ENCODE results near the gene EBF3. TPM values are rescaled to one million over a fixed set of nuclear protein-coding genes. Genes with fewer than 3 reads are reported as not detected.

EBF3 gene
- total RNA-seq, 2 experiments from 2014 or later, result not detected

DNA sequence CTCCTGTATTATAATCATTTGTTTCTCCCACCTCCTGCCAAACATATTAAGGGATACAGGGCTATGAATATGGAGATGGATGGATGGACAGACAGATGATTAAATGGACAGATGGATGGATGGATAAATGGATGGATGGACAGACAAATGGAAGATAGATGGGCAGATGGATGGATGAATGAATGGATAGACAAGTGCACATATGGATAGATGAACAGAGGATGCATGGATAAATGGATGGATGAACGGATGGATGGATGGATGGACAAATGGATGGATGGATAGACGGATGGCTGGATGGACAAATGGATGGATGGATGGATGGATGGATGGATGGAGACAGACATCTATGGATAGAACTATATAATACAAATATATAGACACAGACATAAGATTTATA is 59.8 kb downstream of the EBF3 start:
- Mint-ChIP-seq H3K27ac (no peak overlapping the region), H3K9me3 (no peaks in the 10 kb centered on the region), H3K4me3 (no peak overlapping the region), H3K27me3 (peaks cover 4% of the 10 kb centered on the region), H3K4me1 (no peaks in the 10 kb centered on the region), H3K36me3 (no peaks in the 10 kb centered on the region)
- ATAC-seq (ENCODE audit: low read depth), result no peak
- POLR2A ChIA-PET, result no interaction called here
- no peak for DNase-seq

- Mint-ChIP-seq H3K4me1 (no peaks in the 10 kb centered on the region), H3K27me3 (peaks cover 15% of the 10 kb centered on the region)
Measured at GRCh38 chr10:129901389-129902006, 62.6 kb downstream of the EBF3 start.

GRCh38 chr10:129900825-129901224 is 63.2 kb downstream of the EBF3 start:
- no peaks in the 10 kb centered on the region for H3K9me3 Mint-ChIP-seq
- no peak overlapping the region for H3K27ac Mint-ChIP-seq
- ATAC-seq (ENCODE audit: low read depth) (no peak), DNase-seq (no peak)
- POLR2A ChIA-PET, result no interaction called here
- no peaks in the 10 kb centered on the region for H3K4me1 Mint-ChIP-seq
- H3K27me3 Mint-ChIP-seq, result peaks cover 15% of the 10 kb centered on the region
- H3K36me3 Mint-ChIP-seq, result no peaks in the 10 kb centered on the region
- H3K4me3 Mint-ChIP-seq, result no peak overlapping the region

More at GRCh38 chr10:129901389-129902006, 62.6 kb downstream of the EBF3 start:
- no peak for ATAC-seq (ENCODE audit: low read depth)
- Mint-ChIP-seq H3K36me3 (no peaks in the 10 kb centered on the region), H3K27ac (no peak overlapping the region), H3K9me3 (no peaks in the 10 kb centered on the region), H3K4me3 (no peak overlapping the region)
- DNase-seq, result no peak
- POLR2A ChIA-PET, result no interaction called here

- no peak overlapping the region for H3K4me3 Mint-ChIP-seq
- no peaks in the 10 kb centered on the region for H3K4me1 Mint-ChIP-seq
- no peaks in the 10 kb centered on the region for H3K36me3 Mint-ChIP-seq
- POLR2A ChIA-PET, result no interaction called here
- ATAC-seq (ENCODE audit: low read depth) (no peak), DNase-seq (no peak)
- H3K27ac Mint-ChIP-seq, result no peak overlapping the region
- H3K27me3 Mint-ChIP-seq, result peaks cover 15% of the 10 kb centered on the region
- no peaks in the 10 kb centered on the region for H3K9me3 Mint-ChIP-seq
Measured at GRCh38 chr10:129899276-129900130, 64.6 kb downstream of the EBF3 start.

- POLR2A ChIA-PET, result no interaction called here
- Mint-ChIP-seq H3K27me3 (peaks cover 15% of the 10 kb centered on the region), H3K9me3 (no peaks in the 10 kb centered on the region), H3K27ac (no peak overlapping the region), H3K36me3 (no peaks in the 10 kb centered on the region), H3K4me3 (no peak overlapping the region), H3K4me1 (no peaks in the 10 kb centered on the region)
- no peak for ATAC-seq (ENCODE audit: low read depth)
- DNase-seq, result no peak
Measured at GRCh38 chr10:129898706-129899268, 65.3 kb downstream of the EBF3 start.

- no peak for ATAC-seq (ENCODE audit: low read depth)
- Mint-ChIP-seq H3K9me3 (no peaks in the 10 kb centered on the region), H3K36me3 (no peaks in the 10 kb centered on the region), H3K4me1 (no peaks in the 10 kb centered on the region), H3K27me3 (peaks cover 13% of the 10 kb centered on the region), H3K27ac (no peak overlapping the region), H3K4me3 (no peak overlapping the region)
- POLR2A ChIA-PET, result no interaction called here
- no peak for DNase-seq
Measured at GRCh38 chr10:129897871-129898626, 66.0 kb downstream of the EBF3 start.

GRCh38 chr10:129896860-129897200 is 67.2 kb downstream of the EBF3 start:
- H3K27ac Mint-ChIP-seq, result no peak overlapping the region
- H3K4me3 Mint-ChIP-seq, result no peak overlapping the region
- DNase-seq (no peak), ATAC-seq (ENCODE audit: low read depth) (no peak)
- no peaks in the 10 kb centered on the region for H3K36me3 Mint-ChIP-seq
- H3K27me3 Mint-ChIP-seq, result peaks cover 13% of the 10 kb centered on the region
- POLR2A ChIA-PET, result no interaction called here
- no peaks in the 10 kb centered on the region for H3K9me3 Mint-ChIP-seq
- H3K4me1 Mint-ChIP-seq, result no peaks in the 10 kb centered on the region

GRCh38 chr10:129896136-129896859 is 67.8 kb downstream of the EBF3 start:
- POLR2A ChIA-PET, result no interaction called here
- ATAC-seq (ENCODE audit: low read depth), result no peak
- H3K4me1 Mint-ChIP-seq, result no peaks in the 10 kb centered on the region

DNA sequence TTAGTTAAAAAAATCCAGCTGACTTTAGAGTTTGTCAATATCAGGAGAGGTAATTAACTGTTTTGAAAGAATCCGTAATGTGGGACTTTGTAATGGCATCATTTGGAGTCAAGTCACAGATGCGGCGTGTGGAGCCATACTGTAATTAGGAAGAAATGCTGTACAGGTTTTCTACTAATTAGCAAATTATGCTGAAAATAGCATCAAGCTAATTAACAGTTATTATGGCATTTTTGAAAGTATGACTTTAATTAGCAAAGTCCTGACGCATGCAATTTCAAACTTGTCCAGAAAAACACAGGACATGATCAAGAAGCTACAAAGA is 68.3 kb downstream of the EBF3 start:
- H3K9me3 Mint-ChIP-seq, result no peaks in the 10 kb centered on the region
- ATAC-seq (ENCODE audit: low read depth) (no peak), DNase-seq (no peak)
- H3K27ac Mint-ChIP-seq, result no peak overlapping the region
- no peaks in the 10 kb centered on the region for H3K36me3 Mint-ChIP-seq
- POLR2A ChIA-PET, result no interaction called here
- peaks cover 13% of the 10 kb centered on the region for H3K27me3 Mint-ChIP-seq
- no peak overlapping the region for H3K4me3 Mint-ChIP-seq
- no peaks in the 10 kb centered on the region for H3K4me1 Mint-ChIP-seq

More at GRCh38 chr10:129896136-129896859, 67.8 kb downstream of the EBF3 start:
- Mint-ChIP-seq H3K27me3 (peaks cover 13% of the 10 kb centered on the region), H3K27ac (no peak overlapping the region), H3K9me3 (no peaks in the 10 kb centered on the region), H3K4me3 (no peak overlapping the region), H3K36me3 (no peaks in the 10 kb centered on the region)
- no peak for DNase-seq

DNA sequence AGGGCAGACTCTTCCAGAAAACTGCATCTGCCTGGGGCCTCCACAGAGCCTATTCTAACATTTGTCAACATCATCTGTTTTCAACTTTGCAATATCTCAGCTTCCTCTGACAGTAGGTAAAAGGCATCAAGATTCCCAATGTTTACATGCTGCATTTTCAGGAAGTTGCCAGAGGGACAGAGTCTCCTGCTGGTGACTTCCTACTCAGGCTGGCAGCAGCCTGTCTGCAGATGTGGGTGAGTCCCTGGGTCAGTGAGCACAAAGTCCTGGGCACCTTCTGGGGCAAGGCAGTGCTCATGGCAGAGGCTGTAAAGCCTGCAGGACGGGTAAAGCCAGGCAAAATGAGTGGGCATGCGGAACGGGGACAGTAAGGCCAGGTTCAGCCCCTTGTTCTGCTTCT is 69.4 kb downstream of the EBF3 start:
- Mint-ChIP-seq H3K36me3 (no peaks in the 10 kb centered on the region), H3K27me3 (peaks cover 11% of the 10 kb centered on the region), H3K27ac (no peak overlapping the region), H3K4me3 (no peak overlapping the region), H3K9me3 (no peaks in the 10 kb centered on the region), H3K4me1 (no peaks in the 10 kb centered on the region)
- no peak for ATAC-seq (ENCODE audit: low read depth)
- no peak for DNase-seq
- POLR2A ChIA-PET, result interaction anchor here (1.2 kb wide), 1 partner anchor 283 kb away, joined by 3 read pairs; no protein-coding TSS in a partner anchor

GRCh38 chr10:129893104-129894089 is 70.7 kb downstream of the EBF3 start:
- ATAC-seq (ENCODE audit: low read depth) (no peak), DNase-seq (no peak)
- H3K4me1 Mint-ChIP-seq, result no peaks in the 10 kb centered on the region
- no peak overlapping the region for H3K27ac Mint-ChIP-seq
- H3K36me3 Mint-ChIP-seq, result no peaks in the 10 kb centered on the region
- POLR2A ChIA-PET, result no interaction called here
- peaks cover 9% of the 10 kb centered on the region for H3K27me3 Mint-ChIP-seq
- no peak overlapping the region for H3K4me3 Mint-ChIP-seq
- no peaks in the 10 kb centered on the region for H3K9me3 Mint-ChIP-seq

DNA sequence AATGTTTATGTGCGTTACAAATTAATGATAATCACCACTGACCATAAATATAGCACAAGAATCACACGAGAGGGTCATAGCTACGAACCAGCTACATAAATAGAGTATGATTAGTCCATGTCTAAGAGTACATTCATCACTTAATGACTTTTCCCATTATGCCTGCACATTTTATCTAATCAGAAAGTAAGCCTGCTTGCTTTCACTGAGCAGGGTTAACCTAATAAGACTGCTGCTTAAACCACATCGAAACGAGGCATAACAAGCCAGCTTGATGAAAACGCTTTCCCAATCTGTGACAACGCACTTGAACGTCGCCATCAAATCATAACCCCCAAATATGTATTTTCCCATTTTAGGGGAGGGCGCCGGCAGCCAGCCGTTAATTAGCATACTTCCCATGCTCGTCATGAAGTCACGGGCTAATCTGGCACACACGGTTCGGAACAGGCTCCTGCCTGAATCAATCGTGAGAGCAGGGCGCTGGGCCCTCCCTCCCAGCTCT is 71.5 kb downstream of the EBF3 start:
- Mint-ChIP-seq H3K36me3 (no peaks in the 10 kb centered on the region), H3K4me3 (no peak overlapping the region), H3K27me3 (peaks cover 2% of the 10 kb centered on the region), H3K4me1 (no peaks in the 10 kb centered on the region), H3K9me3 (no peaks in the 10 kb centered on the region), H3K27ac (no peak overlapping the region)
- ATAC-seq (ENCODE audit: low read depth) (no peak), DNase-seq (no peak)
- POLR2A ChIA-PET, result no interaction called here
